HepG2 (cell line): ENCODE data around the gene ENO1. TPM values are rescaled to one million over a fixed set of nuclear protein-coding genes. Genes with fewer than 3 reads are reported as not detected.

Source experiments
- ARID3A ChIP-seq: IDR thresholded peaks from 2 replicates; pipeline ENCODE4 v1.6.1; 2012; ENCODE audit warnings: low read depth, low read length, improper control_type of control experiment
- ARID4A ChIP-seq: sonication (generic); formaldehyde crosslinking; IDR thresholded peaks from 2 replicates; pipeline ENCODE4 v1.5.0; 2020; ENCODE audit warnings: mild to moderate bottlenecking, missing genetic modification reagents, borderline replicate concordance
- HIVEP1 ChIP-seq: sonication (generic); formaldehyde crosslinking; IDR thresholded peaks from 2 replicates; pipeline ENCODE4 v1.4.0; 2020; ENCODE audit warnings: mild to moderate bottlenecking, missing genetic modification reagents
- KDM4B ChIP-seq: sonication (generic); formaldehyde crosslinking; IDR thresholded peaks from 2 replicates; pipeline ENCODE4 v1.4.0; 2020; ENCODE audit warnings: missing genetic modification reagents
- MATR3 ChIP-seq: sonication (generic); formaldehyde crosslinking; IDR thresholded peaks from 2 replicates; pipeline ENCODE4 v1.4.0; 2020; ENCODE audit warnings: missing genetic modification reagents
- MTA3 ChIP-seq: sonication (generic); formaldehyde crosslinking; IDR thresholded peaks from 2 replicates; pipeline ENCODE4 v1.4.0; 2020; ENCODE audit warnings: missing genetic modification reagents
- NONO ChIP-seq, 2 experiments: fragments of 450-650 bp in 1 of 2; sonication (generic) in 1 of 2; formaldehyde crosslinking in 1 of 2; IDR thresholded peaks in 1 of 2; conservative IDR thresholded peaks in 1 of 2; 2 replicates each; pipeline versions ENCODE4 v1.6.1 to v1.8.0; 2017 to 2022; ENCODE audit warnings: mild to moderate bottlenecking in 1 of 2, missing genetic modification reagents in 1 of 2, moderate library complexity in 1 of 2
- NR2F6 ChIP-seq, 2 experiments: IDR thresholded peaks; 2 replicates each; pipeline ENCODE4 v1.6.1; 2016; ENCODE audit warnings: antibody characterized with exemption in 1 of 2, mild to moderate bottlenecking in 1 of 2
- PAWR ChIP-seq: sonication (generic); formaldehyde crosslinking; IDR thresholded peaks from 2 replicates; pipeline ENCODE4 v1.4.0; 2020; ENCODE audit warnings: missing genetic modification reagents, mild to moderate bottlenecking, borderline replicate concordance
- STAT5B ChIP-seq: sonication (generic); formaldehyde crosslinking; IDR thresholded peaks from 2 replicates; pipeline ENCODE4 v1.4.0; 2020; ENCODE audit warnings: missing genetic modification reagents
- ZBTB1 ChIP-seq: sonication (generic); formaldehyde crosslinking; IDR thresholded peaks from 2 replicates; pipeline ENCODE4 v1.4.0; 2020; ENCODE audit warnings: missing genetic modification reagents, borderline replicate concordance
- ZNF235 ChIP-seq: sonication (generic); formaldehyde crosslinking; IDR thresholded peaks from 2 replicates; pipeline ENCODE4 v1.8.1; 2023; ENCODE audit warnings: mild to moderate bottlenecking, missing genetic modification reagents, borderline replicate concordance
- ZNF264 ChIP-seq: sonication (generic); formaldehyde crosslinking; IDR thresholded peaks from 2 replicates; pipeline ENCODE4 v1.4.0; 2020; ENCODE audit warnings: missing genetic modification reagents
- ZNF558 ChIP-seq: sonication (generic); formaldehyde crosslinking; IDR thresholded peaks from 2 replicates; pipeline ENCODE4 v1.9.0; 2022; ENCODE audit warnings: mild to moderate bottlenecking, missing genetic modification reagents, borderline replicate concordance
- ZNF589 ChIP-seq: sonication (generic); formaldehyde crosslinking; conservative IDR thresholded peaks from 2 replicates; pipeline ENCODE4 v1.8.0; 2022; ENCODE audit warnings: mild to moderate bottlenecking, moderate library complexity, missing genetic modification reagents
- ZNF720 ChIP-seq: sonication (generic); formaldehyde crosslinking; IDR thresholded peaks from 2 replicates; pipeline ENCODE4 v1.4.0; 2020; ENCODE audit warnings: missing genetic modification reagents
- ZNF878 ChIP-seq: sonication (generic); formaldehyde crosslinking; IDR thresholded peaks from 2 replicates; pipeline ENCODE4 v1.8.1; 2023; ENCODE audit warnings: mild to moderate bottlenecking, missing genetic modification reagents, moderate library complexity
- polyA plus RNA-seq, 8 experiments: library from polyadenylated mRNA; depleted of rRNA in 3 of 8; stranded (reverse) in 7 of 8; unstranded in 1 of 8; fragments of >200 nt; fragmentation: Illumina TruSeq in 4 of 8; extraction: Trizol in 4 of 8; gene quantifications; 2 replicates each; pipeline versions ENCODE4 v1.2.1 to v1.2.3, GENCODE V29; 2011 to 2016; ENCODE audit warnings: low read depth in 4 of 8, missing spikeins in 1 of 8, mixed read lengths in 1 of 8; ENCODE audit not compliant: insufficient read depth in 1 of 8
- total RNA-seq, 5 experiments: library from RNA; depleted of rRNA; stranded (reverse); fragments of >200 nt; fragmentation: Illumina TruSeq; extraction: Trizol; gene quantifications; 2 replicates each; pipeline ENCODE4 v1.2.3, GENCODE V29; 2016; ENCODE audit warnings: low read depth in 1 of 5
- TF ChIP-seq, protein P1 (sequence below): sonication (generic); formaldehyde crosslinking; IDR thresholded peaks from 2 replicates; pipeline ENCODE4 v1.4.0; 2020; ENCODE audit warnings: missing genetic modification reagents, borderline replicate concordance
- TF ChIP-seq, protein P2 (sequence below): sonication (generic); formaldehyde crosslinking; IDR thresholded peaks from 2 replicates; pipeline ENCODE4 v1.4.0; 2020; ENCODE audit warnings: missing genetic modification reagents, borderline replicate concordance

ENO1 gene
- total and polyA plus RNA-seq, 2 of the 13 experiments (the other 11 are each of a cell fraction or from before 2014, with no cell fraction given): 1,559 to 3,103 TPM

GRCh38 chr1:8910914-8911313 is 32.4 kb upstream of the ENO1 start (continued):
- TF ChIP-seq ARID4A: no peak
- TF ChIP-seq NR2F6 (IDR thresholded peaks at IDR 0.05): no peak
- TF ChIP-seq NR2F6 (CRISPR knock-in tag; IDR thresholded peaks at IDR 0.05): peak; percentile 70
- TF ChIP-seq, protein P1, sequence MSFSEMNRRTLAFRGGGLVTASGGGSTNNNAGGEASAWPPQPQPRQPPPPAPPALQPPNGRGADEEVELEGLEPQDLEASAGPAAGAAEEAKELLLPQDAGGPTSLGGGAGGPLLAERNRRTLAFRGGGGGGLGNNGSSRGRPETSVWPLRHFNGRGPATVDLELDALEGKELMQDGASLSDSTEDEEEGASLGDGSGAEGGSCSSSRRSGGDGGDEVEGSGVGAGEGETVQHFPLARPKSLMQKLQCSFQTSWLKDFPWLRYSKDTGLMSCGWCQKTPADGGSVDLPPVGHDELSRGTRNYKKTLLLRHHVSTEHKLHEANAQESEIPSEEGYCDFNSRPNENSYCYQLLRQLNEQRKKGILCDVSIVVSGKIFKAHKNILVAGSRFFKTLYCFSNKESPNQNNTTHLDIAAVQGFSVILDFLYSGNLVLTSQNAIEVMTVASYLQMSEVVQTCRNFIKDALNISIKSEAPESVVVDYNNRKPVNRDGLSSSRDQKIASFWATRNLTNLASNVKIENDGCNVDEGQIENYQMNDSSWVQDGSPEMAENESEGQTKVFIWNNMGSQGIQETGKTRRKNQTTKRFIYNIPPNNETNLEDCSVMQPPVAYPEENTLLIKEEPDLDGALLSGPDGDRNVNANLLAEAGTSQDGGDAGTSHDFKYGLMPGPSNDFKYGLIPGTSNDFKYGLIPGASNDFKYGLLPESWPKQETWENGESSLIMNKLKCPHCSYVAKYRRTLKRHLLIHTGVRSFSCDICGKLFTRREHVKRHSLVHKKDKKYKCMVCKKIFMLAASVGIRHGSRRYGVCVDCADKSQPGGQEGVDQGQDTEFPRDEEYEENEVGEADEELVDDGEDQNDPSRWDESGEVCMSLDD (CRISPR knock-in tag): no peak
- TF ChIP-seq HIVEP1: no peak
- no peak for TF ChIP-seq ZNF878 (CRISPR knock-in tag)
- TF ChIP-seq, protein P2, sequence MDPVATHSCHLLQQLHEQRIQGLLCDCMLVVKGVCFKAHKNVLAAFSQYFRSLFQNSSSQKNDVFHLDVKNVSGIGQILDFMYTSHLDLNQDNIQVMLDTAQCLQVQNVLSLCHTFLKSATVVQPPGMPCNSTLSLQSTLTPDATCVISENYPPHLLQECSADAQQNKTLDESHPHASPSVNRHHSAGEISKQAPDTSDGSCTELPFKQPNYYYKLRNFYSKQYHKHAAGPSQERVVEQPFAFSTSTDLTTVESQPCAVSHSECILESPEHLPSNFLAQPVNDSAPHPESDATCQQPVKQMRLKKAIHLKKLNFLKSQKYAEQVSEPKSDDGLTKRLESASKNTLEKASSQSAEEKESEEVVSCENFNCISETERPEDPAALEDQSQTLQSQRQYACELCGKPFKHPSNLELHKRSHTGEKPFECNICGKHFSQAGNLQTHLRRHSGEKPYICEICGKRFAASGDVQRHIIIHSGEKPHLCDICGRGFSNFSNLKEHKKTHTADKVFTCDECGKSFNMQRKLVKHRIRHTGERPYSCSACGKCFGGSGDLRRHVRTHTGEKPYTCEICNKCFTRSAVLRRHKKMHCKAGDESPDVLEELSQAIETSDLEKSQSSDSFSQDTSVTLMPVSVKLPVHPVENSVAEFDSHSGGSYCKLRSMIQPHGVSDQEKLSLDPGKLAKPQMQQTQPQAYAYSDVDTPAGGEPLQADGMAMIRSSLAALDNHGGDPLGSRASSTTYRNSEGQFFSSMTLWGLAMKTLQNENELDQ: no peak
- TF ChIP-seq MATR3 (CRISPR knock-in tag): no peak
- TF ChIP-seq ZNF558 (CRISPR knock-in tag): no peak
- TF ChIP-seq ZBTB1: no peak
- TF ChIP-seq ZNF264 (CRISPR knock-in tag): no peak
- no peak for TF ChIP-seq ZNF235 (CRISPR knock-in tag)
- no peak for TF ChIP-seq PAWR (CRISPR knock-in tag)
- no peak for TF ChIP-seq NONO (IDR thresholded peaks at IDR 0.05)
- no peak for TF ChIP-seq NONO (CRISPR knock-in tag; conservative IDR thresholded peaks at IDR 0.05)
- no peak for TF ChIP-seq ZNF720
- no peak for TF ChIP-seq KDM4B
- no peak for TF ChIP-seq STAT5B (CRISPR knock-in tag)
- no peak for TF ChIP-seq MTA3
- TF ChIP-seq ARID3A: no peak
- TF ChIP-seq ZNF589 (CRISPR knock-in tag): no peak
